Measurements from ENCODE around the gene ZDHHC4. TPM values are rescaled to one million over a fixed set of nuclear protein-coding genes. Genes with fewer than 3 reads are reported as not detected.

Gene ZDHHC4
- total and polyA plus RNA-seq, 9 of the 15 experiments (the other 6 are each of a cell fraction or from before 2014, with no cell fraction given) = 33.4 to 106 (median 58.3) TPM

- TF ChIP-seq, protein P1, sequence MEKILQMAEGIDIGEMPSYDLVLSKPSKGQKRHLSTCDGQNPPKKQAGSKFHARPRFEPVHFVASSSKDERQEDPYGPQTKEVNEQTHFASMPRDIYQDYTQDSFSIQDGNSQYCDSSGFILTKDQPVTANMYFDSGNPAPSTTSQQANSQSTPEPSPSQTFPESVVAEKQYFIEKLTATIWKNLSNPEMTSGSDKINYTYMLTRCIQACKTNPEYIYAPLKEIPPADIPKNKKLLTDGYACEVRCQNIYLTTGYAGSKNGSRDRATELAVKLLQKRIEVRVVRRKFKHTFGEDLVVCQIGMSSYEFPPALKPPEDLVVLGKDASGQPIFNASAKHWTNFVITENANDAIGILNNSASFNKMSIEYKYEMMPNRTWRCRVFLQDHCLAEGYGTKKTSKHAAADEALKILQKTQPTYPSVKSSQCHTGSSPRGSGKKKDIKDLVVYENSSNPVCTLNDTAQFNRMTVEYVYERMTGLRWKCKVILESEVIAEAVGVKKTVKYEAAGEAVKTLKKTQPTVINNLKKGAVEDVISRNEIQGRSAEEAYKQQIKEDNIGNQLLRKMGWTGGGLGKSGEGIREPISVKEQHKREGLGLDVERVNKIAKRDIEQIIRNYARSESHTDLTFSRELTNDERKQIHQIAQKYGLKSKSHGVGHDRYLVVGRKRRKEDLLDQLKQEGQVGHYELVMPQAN (IDR thresholded peaks at IDR 0.05; ENCODE audit: borderline replicate concordance) = peak; percentile 40; the same call in 1 of the 2 replicates
- TF ChIP-seq ZSCAN32 (CRISPR knock-in tag; IDR thresholded peaks at IDR 0.05) (no peak), E4F1 (CRISPR knock-in tag; IDR thresholded peaks at IDR 0.05; ENCODE audit: borderline replicate concordance) (no peak), SP2 (IDR thresholded peaks at IDR 0.05; ENCODE audit: extremely low read depth, low read depth, low read length, poor library complexity, severe bottlenecking) (peak; percentile 54), HNRNPL (IDR thresholded peaks at IDR 0.05; ENCODE audit: low read depth, low read length) (no peak), EGR1 (conservative IDR thresholded peaks at IDR 0.05) (peak; percentile 84), ZBTB7A (IDR thresholded peaks at IDR 0.05; ENCODE audit: borderline replicate concordance, control insufficient read depth, low read depth, low read length) (peak; percentile 99), ZZZ3 (IDR thresholded peaks at IDR 0.05) (no peak), ZNF699 (CRISPR knock-in tag; IDR thresholded peaks at IDR 0.05; ENCODE audit: insufficient replicate concordance) (no peak), RNF2 (IDR thresholded peaks at IDR 0.05) (peak; percentile 29; the same call in 1 of the 2 replicates), POLR2G (IDR thresholded peaks at IDR 0.05; ENCODE audit: low read depth, low read length) (peak; percentile 58; the same call in 1 of the 2 replicates)
- TF ChIP-seq, protein P2, sequence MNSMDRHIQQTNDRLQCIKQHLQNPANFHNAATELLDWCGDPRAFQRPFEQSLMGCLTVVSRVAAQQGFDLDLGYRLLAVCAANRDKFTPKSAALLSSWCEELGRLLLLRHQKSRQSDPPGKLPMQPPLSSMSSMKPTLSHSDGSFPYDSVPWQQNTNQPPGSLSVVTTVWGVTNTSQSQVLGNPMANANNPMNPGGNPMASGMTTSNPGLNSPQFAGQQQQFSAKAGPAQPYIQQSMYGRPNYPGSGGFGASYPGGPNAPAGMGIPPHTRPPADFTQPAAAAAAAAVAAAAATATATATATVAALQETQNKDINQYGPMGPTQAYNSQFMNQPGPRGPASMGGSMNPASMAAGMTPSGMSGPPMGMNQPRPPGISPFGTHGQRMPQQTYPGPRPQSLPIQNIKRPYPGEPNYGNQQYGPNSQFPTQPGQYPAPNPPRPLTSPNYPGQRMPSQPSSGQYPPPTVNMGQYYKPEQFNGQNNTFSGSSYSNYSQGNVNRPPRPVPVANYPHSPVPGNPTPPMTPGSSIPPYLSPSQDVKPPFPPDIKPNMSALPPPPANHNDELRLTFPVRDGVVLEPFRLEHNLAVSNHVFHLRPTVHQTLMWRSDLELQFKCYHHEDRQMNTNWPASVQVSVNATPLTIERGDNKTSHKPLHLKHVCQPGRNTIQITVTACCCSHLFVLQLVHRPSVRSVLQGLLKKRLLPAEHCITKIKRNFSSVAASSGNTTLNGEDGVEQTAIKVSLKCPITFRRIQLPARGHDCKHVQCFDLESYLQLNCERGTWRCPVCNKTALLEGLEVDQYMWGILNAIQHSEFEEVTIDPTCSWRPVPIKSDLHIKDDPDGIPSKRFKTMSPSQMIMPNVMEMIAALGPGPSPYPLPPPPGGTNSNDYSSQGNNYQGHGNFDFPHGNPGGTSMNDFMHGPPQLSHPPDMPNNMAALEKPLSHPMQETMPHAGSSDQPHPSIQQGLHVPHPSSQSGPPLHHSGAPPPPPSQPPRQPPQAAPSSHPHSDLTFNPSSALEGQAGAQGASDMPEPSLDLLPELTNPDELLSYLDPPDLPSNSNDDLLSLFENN (IDR thresholded peaks at IDR 0.05; ENCODE audit: low read depth in 2 of 2, low read length in 2 of 2) = peak in 1 of 2 experiments; percentile 28; a peak in 1 of 4 replicates
- TF ChIP-seq, protein P3, sequence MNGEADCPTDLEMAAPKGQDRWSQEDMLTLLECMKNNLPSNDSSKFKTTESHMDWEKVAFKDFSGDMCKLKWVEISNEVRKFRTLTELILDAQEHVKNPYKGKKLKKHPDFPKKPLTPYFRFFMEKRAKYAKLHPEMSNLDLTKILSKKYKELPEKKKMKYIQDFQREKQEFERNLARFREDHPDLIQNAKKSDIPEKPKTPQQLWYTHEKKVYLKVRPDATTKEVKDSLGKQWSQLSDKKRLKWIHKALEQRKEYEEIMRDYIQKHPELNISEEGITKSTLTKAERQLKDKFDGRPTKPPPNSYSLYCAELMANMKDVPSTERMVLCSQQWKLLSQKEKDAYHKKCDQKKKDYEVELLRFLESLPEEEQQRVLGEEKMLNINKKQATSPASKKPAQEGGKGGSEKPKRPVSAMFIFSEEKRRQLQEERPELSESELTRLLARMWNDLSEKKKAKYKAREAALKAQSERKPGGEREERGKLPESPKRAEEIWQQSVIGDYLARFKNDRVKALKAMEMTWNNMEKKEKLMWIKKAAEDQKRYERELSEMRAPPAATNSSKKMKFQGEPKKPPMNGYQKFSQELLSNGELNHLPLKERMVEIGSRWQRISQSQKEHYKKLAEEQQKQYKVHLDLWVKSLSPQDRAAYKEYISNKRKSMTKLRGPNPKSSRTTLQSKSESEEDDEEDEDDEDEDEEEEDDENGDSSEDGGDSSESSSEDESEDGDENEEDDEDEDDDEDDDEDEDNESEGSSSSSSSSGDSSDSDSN (IDR thresholded peaks at IDR 0.05; ENCODE audit: borderline replicate concordance in 1 of 2, low read depth in 2 of 2, low read length in 2 of 2) = 0 out of 4 replicates have a peak, but pooled peaks of 1 of the 2 experiments have one; percentile 5
Measured at GRCh38 chr7:6637544-6638229, 60.4 kb downstream of the ZDHHC4 start (continued).
